ENCODE results near the gene PSMG3.

PSMG3 gene

DNA sequence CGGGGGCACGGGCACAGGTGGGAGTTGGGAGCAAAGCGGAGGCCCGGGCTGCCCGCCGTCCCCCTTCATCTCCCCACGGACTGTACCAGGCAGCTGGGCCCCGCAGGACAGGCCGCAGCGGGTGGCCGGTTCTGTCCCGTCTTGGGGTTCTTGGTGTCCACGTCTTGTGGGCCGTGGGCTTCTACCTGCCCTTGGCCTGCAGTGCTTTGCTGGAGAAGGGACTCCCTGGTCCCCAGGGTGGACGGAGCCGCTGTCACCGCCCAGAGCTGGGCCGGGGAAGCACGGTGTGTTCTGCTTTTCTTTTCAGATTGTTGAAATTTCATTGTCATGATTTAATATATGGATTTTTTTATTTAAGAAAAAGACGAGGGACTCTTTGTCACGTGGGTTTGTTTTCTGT, 27.5 kb downstream of the PSMG3 start:
- no peaks in the 10 kb centered on the region for H3K27me3 ChIP-seq (ENCODE audit: control insufficient read depth, insufficient read depth, low read length)
- H3K36me3 ChIP-seq (ENCODE audit: control insufficient read depth, insufficient read depth, low read length) = peaks cover 31% of the 10 kb centered on the region
- no peaks in the 10 kb centered on the region for H3K9me3 ChIP-seq (ENCODE audit: control insufficient read depth, insufficient read depth, low read length)
- H3K4me1 ChIP-seq (ENCODE audit: control insufficient read depth, insufficient read depth, low read length) = peaks cover 1% of the 10 kb centered on the region; the same call in 1 of the 2 replicates
- H3K4me3 ChIP-seq (ENCODE audit: low read depth, low read length) = no peak overlapping the region
- H3K9ac ChIP-seq (ENCODE audit: low read depth, low read length) = no peak overlapping the region
- no peak overlapping the region for H3K27ac ChIP-seq (ENCODE audit: low read depth, low read length)

- H3K4me1 ChIP-seq (ENCODE audit: control insufficient read depth, insufficient read depth, low read length) = peaks cover 9% of the 10 kb centered on the region
- no peaks in the 10 kb centered on the region for H3K9me3 ChIP-seq (ENCODE audit: control insufficient read depth, insufficient read depth, low read length)
- no peak overlapping the region for H3K4me3 ChIP-seq (ENCODE audit: low read depth, low read length)
- H3K27me3 ChIP-seq (ENCODE audit: control insufficient read depth, insufficient read depth, low read length) = no peaks in the 10 kb centered on the region
- peaks cover 31% of the 10 kb centered on the region for H3K36me3 ChIP-seq (ENCODE audit: control insufficient read depth, insufficient read depth, low read length)
- H3K27ac ChIP-seq (ENCODE audit: low read depth, low read length) = no peak overlapping the region
- H3K9ac ChIP-seq (ENCODE audit: low read depth, low read length) = no peak overlapping the region
Observed at GRCh38 chr7:1541431-1542162, 28.2 kb downstream of the PSMG3 start.

GRCh38 chr7:1540776-1541271, 29.0 kb downstream of the PSMG3 start:
- Histone ChIP-seq H3K27ac (ENCODE audit: low read depth, low read length) (no peak overlapping the region), H3K9ac (ENCODE audit: low read depth, low read length) (no peak overlapping the region), H3K36me3 (ENCODE audit: control insufficient read depth, insufficient read depth, low read length) (peaks cover 31% of the 10 kb centered on the region), H3K27me3 (ENCODE audit: control insufficient read depth, insufficient read depth, low read length) (no peaks in the 10 kb centered on the region), H3K9me3 (ENCODE audit: control insufficient read depth, insufficient read depth, low read length) (no peaks in the 10 kb centered on the region), H3K4me1 (ENCODE audit: control insufficient read depth, insufficient read depth, low read length) (peaks cover 13% of the 10 kb centered on the region), H3K4me3 (ENCODE audit: low read depth, low read length) (no peak overlapping the region)

- Histone ChIP-seq H3K36me3 (ENCODE audit: control insufficient read depth, insufficient read depth, low read length) (peaks cover 31% of the 10 kb centered on the region), H3K27ac (ENCODE audit: low read depth, low read length) (no peak overlapping the region), H3K27me3 (ENCODE audit: control insufficient read depth, insufficient read depth, low read length) (no peaks in the 10 kb centered on the region), H3K4me1 (ENCODE audit: control insufficient read depth, insufficient read depth, low read length) (peaks cover 13% of the 10 kb centered on the region), H3K9ac (ENCODE audit: low read depth, low read length) (no peak overlapping the region), H3K4me3 (ENCODE audit: low read depth, low read length) (no peak overlapping the region), H3K9me3 (ENCODE audit: control insufficient read depth, insufficient read depth, low read length) (no peaks in the 10 kb centered on the region)
Observed at GRCh38 chr7:1539882-1540775, 29.7 kb downstream of the PSMG3 start.

DNA sequence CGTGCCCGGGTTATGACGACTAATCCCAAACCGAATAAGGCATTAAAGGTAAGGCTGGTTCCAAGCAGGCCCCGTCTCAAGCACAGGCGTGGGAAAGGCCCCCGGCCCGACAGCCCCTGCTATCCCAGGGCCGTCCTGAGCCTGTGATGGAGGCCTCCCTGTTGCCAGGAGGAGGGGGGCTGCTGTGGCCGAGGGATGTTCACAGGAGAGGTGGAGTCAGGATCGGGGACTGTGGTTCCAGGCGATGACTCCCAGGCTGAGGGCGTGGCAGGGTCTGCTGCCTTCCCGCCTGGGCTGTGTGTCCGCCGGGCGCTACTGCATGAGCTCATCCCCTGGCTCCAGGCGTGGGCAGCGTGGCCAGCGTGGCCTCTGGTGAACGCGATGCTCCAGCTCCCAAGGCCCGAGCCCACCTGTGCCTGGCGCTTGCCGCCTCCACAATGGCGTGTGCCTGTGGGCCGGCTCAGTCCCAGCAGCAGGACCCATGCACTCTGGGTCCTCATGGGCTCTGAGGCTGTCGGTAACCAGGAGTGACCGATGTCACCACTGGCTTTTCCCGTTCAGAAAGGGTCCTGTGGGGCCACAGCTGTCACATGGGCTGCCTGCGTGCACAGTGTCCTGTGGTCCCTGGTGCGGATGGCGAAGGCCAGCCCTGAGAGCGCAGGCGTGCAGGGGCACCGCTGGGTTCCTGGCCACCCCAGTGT, 30.5 kb downstream of the PSMG3 start:
- Histone ChIP-seq H3K9ac (ENCODE audit: low read depth, low read length) (no peak overlapping the region), H3K4me1 (ENCODE audit: control insufficient read depth, insufficient read depth, low read length) (peaks cover 13% of the 10 kb centered on the region), H3K27ac (ENCODE audit: low read depth, low read length) (no peak overlapping the region), H3K4me3 (ENCODE audit: low read depth, low read length) (no peak overlapping the region), H3K9me3 (ENCODE audit: control insufficient read depth, insufficient read depth, low read length) (no peaks in the 10 kb centered on the region), H3K36me3 (ENCODE audit: control insufficient read depth, insufficient read depth, low read length) (peaks cover 31% of the 10 kb centered on the region), H3K27me3 (ENCODE audit: control insufficient read depth, insufficient read depth, low read length) (no peaks in the 10 kb centered on the region)

DNA sequence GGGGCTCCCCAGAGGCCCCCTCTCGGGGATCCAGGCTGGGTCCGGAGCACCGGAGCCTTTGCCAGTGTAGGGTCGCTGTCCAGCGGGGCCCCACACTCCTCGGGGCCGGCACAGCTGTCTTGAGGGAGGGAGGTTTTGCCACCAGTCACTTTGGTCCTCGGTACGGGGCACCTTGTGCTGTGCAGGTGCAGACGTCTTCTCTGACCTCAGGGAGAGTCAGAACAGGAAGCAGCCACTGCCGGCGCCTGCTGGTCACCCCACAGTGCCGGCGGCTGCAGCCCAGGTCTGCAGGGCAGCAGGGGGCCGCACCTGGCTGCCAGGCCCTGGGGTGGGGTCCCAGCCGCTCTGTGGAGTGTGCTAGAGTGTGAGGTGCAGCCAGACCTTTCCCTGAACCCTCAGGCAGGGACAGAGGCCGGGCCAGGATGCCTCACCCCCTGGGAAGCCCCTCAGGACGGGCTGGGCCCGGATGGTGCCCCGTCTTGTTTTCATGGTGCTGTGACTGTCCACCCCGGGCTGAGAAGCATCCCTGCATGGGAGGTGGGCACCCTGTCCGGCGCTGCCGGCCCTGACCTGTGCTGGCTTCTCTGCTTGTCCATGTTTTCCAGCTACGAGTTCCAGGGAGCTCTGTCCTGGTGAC, 31.2 kb downstream of the PSMG3 start:
- H3K36me3 ChIP-seq (ENCODE audit: control insufficient read depth, insufficient read depth, low read length) = peaks cover 31% of the 10 kb centered on the region
- no peak overlapping the region for H3K9ac ChIP-seq (ENCODE audit: low read depth, low read length)
- H3K27me3 ChIP-seq (ENCODE audit: control insufficient read depth, insufficient read depth, low read length) = no peaks in the 10 kb centered on the region
- H3K4me3 ChIP-seq (ENCODE audit: low read depth, low read length) = no peak overlapping the region
- H3K9me3 ChIP-seq (ENCODE audit: control insufficient read depth, insufficient read depth, low read length) = no peaks in the 10 kb centered on the region
- H3K4me1 ChIP-seq (ENCODE audit: control insufficient read depth, insufficient read depth, low read length) = peaks cover 13% of the 10 kb centered on the region
- H3K27ac ChIP-seq (ENCODE audit: low read depth, low read length) = no peak overlapping the region

DNA sequence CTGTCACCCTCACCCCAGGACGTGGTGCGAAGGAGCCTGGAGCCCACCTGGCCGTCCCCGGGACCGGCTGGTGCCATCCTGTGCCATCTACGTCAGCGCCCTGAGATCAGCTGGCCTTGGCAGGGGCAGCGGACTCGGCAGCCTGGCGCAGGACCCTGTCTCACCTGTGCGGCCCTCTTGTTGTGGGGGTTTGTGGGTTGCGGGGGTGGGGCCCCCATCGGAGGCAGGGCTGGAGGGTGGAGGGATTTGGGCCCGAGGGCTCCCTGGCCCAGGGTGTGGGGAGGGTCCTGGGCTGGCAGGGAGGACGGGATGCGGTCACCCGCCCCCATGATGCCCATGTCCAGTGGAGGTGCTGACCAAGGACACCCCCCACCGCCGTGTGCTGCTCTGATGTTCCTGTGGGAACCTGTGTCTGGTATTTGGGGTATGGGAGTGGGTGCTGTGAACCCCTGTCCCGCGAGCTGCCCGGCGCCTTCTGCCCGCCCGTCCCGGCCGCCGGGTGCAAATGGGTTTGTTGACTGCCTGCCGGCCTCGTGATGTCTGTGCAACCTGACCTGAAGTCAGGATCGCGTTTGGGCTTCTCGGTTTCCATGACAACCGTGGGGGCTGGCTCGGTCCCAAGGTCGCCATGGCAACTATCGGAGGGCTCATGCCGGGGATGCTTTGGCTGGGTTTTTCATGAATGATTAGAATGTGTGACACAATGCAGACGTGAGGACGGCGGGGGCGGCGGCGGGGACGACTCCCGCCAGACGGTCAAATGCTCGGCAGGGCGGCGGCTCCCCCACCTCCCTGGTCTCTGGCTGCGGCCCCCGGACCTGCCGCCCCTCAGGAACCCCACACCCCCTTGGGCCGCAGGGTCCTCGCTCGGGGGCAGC, 32.1 kb downstream of the PSMG3 start:
- Histone ChIP-seq H3K9ac (ENCODE audit: low read depth, low read length) (no peak overlapping the region), H3K27me3 (ENCODE audit: control insufficient read depth, insufficient read depth, low read length) (no peaks in the 10 kb centered on the region), H3K9me3 (ENCODE audit: control insufficient read depth, insufficient read depth, low read length) (no peaks in the 10 kb centered on the region), H3K27ac (ENCODE audit: low read depth, low read length) (peak overlapping the region; percentile 94), H3K4me1 (ENCODE audit: control insufficient read depth, insufficient read depth, low read length) (peaks cover 18% of the 10 kb centered on the region), H3K4me3 (ENCODE audit: low read depth, low read length) (no peak overlapping the region), H3K36me3 (ENCODE audit: control insufficient read depth, insufficient read depth, low read length) (peaks cover 31% of the 10 kb centered on the region)

GRCh38 chr7:1536743-1537534, 32.9 kb downstream of the PSMG3 start:
- peaks cover 27% of the 10 kb centered on the region for H3K4me1 ChIP-seq (ENCODE audit: control insufficient read depth, insufficient read depth, low read length)
- no peak overlapping the region for H3K4me3 ChIP-seq (ENCODE audit: low read depth, low read length)
- H3K36me3 ChIP-seq (ENCODE audit: control insufficient read depth, insufficient read depth, low read length) = peaks cover 23% of the 10 kb centered on the region
- H3K9me3 ChIP-seq (ENCODE audit: control insufficient read depth, insufficient read depth, low read length) = no peaks in the 10 kb centered on the region
- peak overlapping the region; percentile 21; the same call in 1 of the 2 replicates for H3K9ac ChIP-seq (ENCODE audit: low read depth, low read length)
- H3K27ac ChIP-seq (ENCODE audit: low read depth, low read length) = peak overlapping the region; percentile 94
- H3K27me3 ChIP-seq (ENCODE audit: control insufficient read depth, insufficient read depth, low read length) = no peaks in the 10 kb centered on the region

GRCh38 chr7:1536455-1536742, 33.4 kb downstream of the PSMG3 start:
- Histone ChIP-seq H3K4me3 (ENCODE audit: low read depth, low read length) (no peak overlapping the region), H3K9ac (ENCODE audit: low read depth, low read length) (peak overlapping the region; percentile 21; the same call in 1 of the 2 replicates), H3K27me3 (ENCODE audit: control insufficient read depth, insufficient read depth, low read length) (no peaks in the 10 kb centered on the region), H3K9me3 (ENCODE audit: control insufficient read depth, insufficient read depth, low read length) (no peaks in the 10 kb centered on the region), H3K36me3 (ENCODE audit: control insufficient read depth, insufficient read depth, low read length) (peaks cover 20% of the 10 kb centered on the region), H3K27ac (ENCODE audit: low read depth, low read length) (peak overlapping the region; percentile 94), H3K4me1 (ENCODE audit: control insufficient read depth, insufficient read depth, low read length) (peaks cover 32% of the 10 kb centered on the region)
